ENCODE data around the gene PRRT1.
"Not testable (repeated sequence)": the region's sequence is repeated elsewhere in the genome, so short reads cannot be mapped to it uniquely, and the experiment has no call there.

PRRT1 gene

GRCh38 chr6:32151863-32152768, at the start of gene PRRT1:
Gene PRRT1, minus strand, starts transcription at chr6:32151939. Its CDS starts 112 bp downstream, at chr6:32151827.
- FAIRE-seq, result no peak

DNA sequence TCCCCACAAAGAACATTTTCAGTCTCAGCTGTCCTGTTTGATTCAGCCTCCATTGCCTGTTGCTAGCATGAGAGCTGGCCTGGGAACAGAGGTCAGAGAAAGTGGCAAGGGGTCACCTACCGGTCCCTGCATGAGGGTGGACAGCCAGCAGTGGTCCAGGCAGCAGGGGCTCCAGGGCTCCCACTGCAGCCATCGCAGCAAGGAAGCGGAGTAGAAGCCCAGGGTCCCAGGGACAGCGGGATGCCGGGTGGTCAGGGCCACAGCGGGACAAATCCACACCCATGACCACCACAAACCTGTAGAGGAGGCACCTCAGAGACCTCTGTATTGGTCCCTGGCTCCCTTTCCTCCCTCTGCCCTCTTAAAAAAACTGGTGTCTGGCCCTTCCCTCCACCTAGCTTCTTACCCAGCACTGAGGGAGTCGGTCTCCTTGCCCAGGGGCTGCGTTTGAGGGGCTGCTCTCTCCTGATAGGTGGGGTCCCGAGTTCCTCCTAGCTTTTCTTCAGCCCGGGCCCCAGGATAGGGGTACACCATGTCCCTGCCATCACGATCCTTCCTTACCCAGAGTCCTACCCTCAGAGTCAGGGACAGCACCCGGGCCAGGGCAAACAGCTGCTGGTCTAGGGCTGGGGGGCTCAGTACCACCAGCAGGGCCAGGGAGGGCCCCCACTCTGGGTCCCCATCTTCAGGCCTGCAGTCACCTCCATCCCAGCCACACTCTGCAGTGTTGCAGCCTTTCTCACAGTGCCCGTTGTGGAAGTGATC, 49.2 kb upstream of the PRRT1 start:
- FAIRE-seq, result no peak

GRCh38 chr6:32198866-32199265, 47.1 kb upstream of the PRRT1 start:
- no peak for FAIRE-seq

DNA sequence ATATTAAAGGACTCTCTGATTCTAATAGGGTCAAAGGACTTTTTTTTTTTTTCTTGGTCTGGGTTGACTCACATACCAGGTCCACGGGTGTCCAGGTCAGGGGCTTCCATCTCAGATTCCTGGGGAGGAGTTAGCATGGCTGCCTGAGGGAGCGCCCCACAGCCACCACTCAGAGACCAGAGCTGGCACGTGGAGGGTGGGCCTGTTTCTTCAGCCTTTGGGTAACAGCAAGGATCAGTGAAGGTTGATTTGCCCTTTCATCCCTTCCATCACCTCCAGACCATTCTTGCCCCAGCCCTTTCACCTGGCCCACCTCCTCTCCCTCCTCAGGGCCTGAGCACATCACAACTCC, 46.6 kb upstream of the PRRT1 start:
- no peak for FAIRE-seq

DNA sequence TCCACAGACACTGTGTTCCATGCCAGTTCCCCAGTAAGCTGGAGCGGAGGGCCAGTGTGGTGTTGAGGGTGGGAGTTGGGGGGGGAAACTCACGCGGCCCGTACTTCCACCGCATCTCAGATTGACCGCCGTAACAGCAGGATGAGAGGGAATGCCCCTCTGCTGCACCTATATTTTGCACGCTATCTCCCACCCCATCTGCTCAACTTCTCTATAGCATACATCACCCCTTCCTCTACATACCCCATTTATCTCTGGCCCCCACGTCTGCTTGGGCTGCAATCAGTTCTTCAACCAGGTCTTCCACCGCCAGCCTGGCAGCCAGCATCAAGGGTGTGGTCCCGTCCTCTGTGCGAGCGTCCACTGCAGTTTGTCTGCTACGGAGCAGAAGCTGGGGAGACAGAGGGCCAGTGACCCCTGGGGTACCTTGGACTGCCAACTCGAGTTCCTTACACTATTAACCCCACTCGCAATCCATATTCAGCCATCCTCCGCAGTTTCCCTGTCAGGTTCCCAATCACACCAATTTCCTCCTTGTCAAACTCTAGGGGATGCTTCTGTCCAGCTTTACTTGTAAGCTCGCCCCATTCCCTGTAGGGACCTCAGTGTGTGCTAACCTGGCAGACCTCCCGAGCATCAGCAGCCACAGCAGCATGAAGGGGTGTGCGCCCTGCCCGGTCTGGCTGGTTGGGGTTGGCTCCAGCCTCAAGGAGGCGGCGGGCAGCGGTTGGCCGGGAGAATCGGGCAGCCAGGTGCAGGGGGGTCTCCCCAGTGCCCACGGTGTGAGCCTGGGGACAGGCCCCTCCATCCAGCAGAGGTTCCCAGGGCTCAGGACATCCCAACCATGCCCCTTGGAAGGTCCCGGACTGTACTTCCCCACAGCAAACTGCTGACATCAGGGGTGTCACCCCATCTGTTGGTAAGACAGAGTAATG, 45.2 kb upstream of the PRRT1 start:
- no peak for FAIRE-seq

- FAIRE-seq, result no peak
These were observed 44.4 kb upstream of the PRRT1 start for GRCh38 chr6:32195902-32196681.

GRCh38 chr6:32195652-32195901, 43.8 kb upstream of the PRRT1 start:
- FAIRE-seq, result no peak

DNA sequence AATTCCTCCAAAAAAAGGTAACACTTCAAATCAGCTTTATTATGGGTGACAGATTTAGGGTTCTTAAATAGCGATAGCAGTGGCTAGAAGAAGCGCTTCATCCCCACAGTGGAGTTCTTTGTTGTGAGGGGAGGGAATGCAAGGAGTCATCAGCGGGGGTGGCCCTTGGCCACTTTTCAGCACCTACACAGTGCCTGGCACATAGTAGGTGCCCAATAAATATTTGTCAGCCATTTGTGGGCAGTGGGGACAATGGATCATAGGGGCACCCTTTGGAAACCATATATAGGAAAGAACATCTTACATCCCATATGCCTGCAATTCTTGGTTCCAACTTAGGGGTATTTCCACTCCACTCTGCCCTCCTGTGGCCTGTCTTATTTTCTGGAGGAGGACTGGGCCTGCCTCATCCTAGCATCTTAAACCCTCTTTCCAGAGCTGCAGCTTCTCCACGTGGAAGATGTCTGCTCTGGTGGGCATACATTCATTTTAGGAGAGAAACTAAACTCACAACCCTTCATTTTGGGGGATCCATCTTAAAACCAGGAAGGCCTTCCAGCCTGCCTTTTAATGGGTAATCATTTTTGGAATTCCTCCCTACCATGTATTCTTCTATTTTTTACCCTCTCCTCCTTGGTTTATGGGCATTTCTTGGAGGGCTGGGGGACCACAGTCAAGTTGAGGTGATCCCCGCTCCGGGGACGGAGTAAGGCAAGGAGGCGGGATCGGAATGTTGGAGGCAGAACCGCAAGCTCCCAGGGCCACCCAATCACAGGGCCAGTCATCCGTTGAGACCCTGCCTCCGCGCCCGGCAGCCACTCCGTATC, 43.3 kb upstream of the PRRT1 start:
- no peak for FAIRE-seq

DNA sequence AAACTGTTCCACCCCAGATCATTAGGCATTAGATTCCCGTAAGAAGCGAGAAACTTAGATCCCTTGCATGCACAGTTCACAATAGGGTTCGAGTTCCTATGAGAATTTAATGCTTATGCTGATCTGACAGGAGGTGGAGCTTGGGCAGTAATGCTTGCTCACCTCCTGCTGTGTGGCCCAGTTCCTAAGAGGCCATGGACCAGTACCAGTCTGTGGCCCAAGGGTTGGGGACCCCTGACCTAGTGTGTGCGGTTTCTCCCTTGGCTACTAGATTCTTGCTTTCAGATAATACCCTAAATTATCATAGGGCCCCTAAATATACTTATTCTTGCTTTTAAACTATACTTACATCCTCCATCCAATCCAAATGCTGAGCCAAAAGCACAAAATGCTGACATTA, 42.6 kb upstream of the PRRT1 start:
- FAIRE-seq, result no peak

GRCh38 chr6:32193096-32193495, 41.4 kb upstream of the PRRT1 start:
- FAIRE-seq, result not testable (repeated sequence)

GRCh38 chr6:32192608-32193039, 40.9 kb upstream of the PRRT1 start, which contains the start of gene GPSM3:
Gene GPSM3, minus strand, starts transcription at chr6:32192643. Its CDS starts 130 bp downstream, at chr6:32192513.
- FAIRE-seq, result no peak

GRCh38 chr6:32191696-32192607, 40.2 kb upstream of the PRRT1 start:
- no peak for FAIRE-seq

- no peak for FAIRE-seq
These were observed 39.4 kb upstream of the PRRT1 start for GRCh38 chr6:32190911-32191677.

GRCh38 chr6:32190054-32190851, 38.5 kb upstream of the PRRT1 start, which contains the start of gene PBX2:
Gene PBX2, minus strand, starts transcription at chr6:32190202. Its CDS starts 287 bp downstream, at chr6:32189915.
- FAIRE-seq, result no peak

DNA sequence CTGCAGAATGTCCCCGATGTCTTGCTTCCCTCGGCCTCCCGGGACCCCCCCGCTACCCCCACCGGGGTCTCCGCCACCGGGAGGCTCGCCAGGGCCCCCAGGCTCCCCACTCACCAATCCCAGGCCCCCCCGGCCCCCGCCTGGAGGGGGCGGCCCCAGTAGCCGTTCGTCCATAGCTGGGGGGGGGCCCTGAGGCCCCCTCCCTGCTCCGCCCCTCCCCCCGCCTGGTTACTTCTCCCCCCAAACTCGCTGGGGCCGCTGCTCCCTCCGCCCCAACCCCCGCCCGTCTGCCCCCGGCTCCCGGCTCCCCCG, 38.0 kb upstream of the PRRT1 start:
- no peak for FAIRE-seq

DNA sequence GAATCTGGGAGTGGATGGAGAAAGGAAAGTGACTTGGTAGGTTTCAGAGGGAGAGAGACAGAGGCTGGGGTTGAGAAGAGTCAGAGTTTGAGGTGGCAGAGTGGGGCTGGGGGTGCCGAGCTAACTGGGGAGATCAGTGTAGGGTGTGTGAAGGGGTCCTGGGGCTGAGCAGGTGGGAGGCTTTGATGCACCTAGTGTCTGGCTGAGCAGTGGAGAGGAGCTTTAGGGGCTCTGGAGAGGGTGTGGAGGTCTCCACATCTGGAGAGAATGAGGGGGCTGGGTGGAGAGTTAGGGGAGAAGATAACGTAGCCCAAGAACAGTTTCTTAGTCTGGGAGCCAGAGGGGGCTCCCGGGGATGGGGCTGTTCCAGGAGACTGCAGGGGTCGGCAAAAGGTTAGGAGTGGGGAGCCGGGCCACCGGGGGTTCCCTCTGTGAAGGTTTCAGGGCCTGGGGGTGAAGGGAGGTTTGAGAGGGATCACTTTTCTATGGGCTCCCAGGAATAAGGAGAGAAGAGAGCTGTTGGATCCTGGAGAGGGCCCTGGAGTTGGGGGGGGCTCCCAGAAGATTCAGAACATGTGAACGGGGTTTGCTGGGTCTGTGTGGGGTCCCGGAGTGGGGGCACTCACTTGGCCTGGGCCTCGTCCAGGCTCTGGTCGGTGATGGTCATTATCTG, 37.5 kb upstream of the PRRT1 start:
- no peak for FAIRE-seq

DNA sequence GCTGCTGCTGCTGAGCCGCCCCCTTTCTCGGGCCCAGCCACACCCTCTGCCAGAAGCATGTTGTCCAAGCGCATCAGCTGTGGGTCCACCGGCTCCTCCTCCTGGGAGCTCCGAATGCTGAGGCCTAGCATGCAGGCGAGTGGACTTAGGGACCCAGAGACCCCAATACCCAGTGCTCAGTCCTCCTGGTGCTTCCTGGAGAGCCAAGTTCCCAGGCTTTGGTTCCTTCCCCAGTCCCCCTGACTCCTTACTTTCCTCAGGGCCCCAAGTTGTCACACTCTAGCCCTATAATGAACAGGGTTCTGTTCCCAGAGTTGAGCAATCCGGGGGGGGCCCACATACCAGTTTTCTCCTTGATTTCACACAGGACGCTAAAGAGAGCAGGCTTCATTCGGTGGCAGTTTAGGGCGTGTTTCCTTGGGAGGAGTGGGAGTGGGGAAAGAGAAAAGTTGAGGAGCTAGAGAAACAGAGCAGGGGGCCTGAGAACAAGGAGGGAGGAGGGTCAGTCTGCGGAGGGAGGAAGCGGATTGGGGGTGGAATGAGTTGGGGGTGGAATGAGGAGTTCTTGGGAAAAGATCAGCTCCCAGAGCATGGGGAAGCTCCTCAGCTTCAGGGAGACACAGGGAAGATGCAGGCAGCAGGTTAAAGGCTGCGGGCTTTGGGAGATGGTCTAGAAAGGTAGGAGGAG, 36.8 kb upstream of the PRRT1 start:
- FAIRE-seq, result no peak

Measured in islet of Langerhans (tissue), 1 donor.